GM23338 (cell line): ENCODE data around the gene APC.

Experiments
- CREB1 ChIP-seq: fragments of 250-450 bp; sonication (Bioruptor Pico); IDR thresholded peaks from 2 replicates; pipeline ENCODE4 v1.5.0; 2020; ENCODE audit warnings: low read depth, mild to moderate bottlenecking, moderate library complexity
- CTCF ChIP-seq, 2 experiments: fragments of 200-600 bp in 1 of 2; sonication (generic) in 1 of 2; conservative IDR thresholded peaks; 2 replicates each; pipeline versions ENCODE4 v1.5.1 to v1.6.1; 2016 to 2017; ENCODE audit warnings: antibody characterized with exemption in 2 of 2, low read depth in 2 of 2, mild to moderate bottlenecking in 2 of 2, moderate library complexity in 1 of 2
- ETS1 ChIP-seq: IDR thresholded peaks from 2 replicates; pipeline ENCODE4 v1.6.1; 2016; ENCODE audit warnings: antibody characterized with exemption
- EZH2 ChIP-seq: fragments of 200-600 bp; sonication (generic); IDR thresholded peaks from one replicate; pipeline ENCODE4 v1.8.0; 2017; ENCODE audit warnings: antibody characterized with exemption, mild to moderate bottlenecking, low read depth; ENCODE audit not compliant: unreplicated experiment
- EZH2phosphoT487 ChIP-seq: fragments of 200-600 bp; sonication (generic); IDR thresholded peaks from one replicate; pipeline ENCODE4 v1.8.1; 2018; ENCODE audit warnings: antibody characterized with exemption; ENCODE audit not compliant: unreplicated experiment
- JUNB ChIP-seq: IDR thresholded peaks from one replicate; pipeline ENCODE4 v1.6.1; 2016; ENCODE audit warnings: antibody characterized with exemption; ENCODE audit not compliant: unreplicated experiment
- POLR2AphosphoS5 ChIP-seq: IDR thresholded peaks from 2 replicates; pipeline ENCODE4 v1.6.1; 2016; ENCODE audit warnings: antibody characterized with exemption, low read depth
- REST ChIP-seq: IDR thresholded peaks from one replicate; pipeline ENCODE4 v1.6.1; 2018; ENCODE audit warnings: antibody characterized with exemption; ENCODE audit not compliant: unreplicated experiment
- STAT1 ChIP-seq: IDR thresholded peaks from one replicate; pipeline ENCODE4 v1.6.1; 2016; ENCODE audit warnings: antibody characterized with exemption; ENCODE audit not compliant: unreplicated experiment
- ZNF331 ChIP-seq: fragments of 250-450 bp; sonication (Bioruptor Pico); IDR thresholded peaks from 2 replicates; pipeline ENCODE4 v1.5.0; 2020; ENCODE audit warnings: low read depth, mild to moderate bottlenecking, moderate library complexity
- ZNF462 ChIP-seq: fragments of 250-450 bp; sonication (Bioruptor Pico); IDR thresholded peaks from 2 replicates; pipeline ENCODE4 v1.5.0; 2020; ENCODE audit warnings: mild to moderate bottlenecking, moderate library complexity

GRCh38 chr5:112854651-112855050 is 117.0 kb downstream of the APC start:
- TF ChIP-seq CTCF (conservative IDR thresholded peaks at IDR 0.05; ENCODE audit: low read depth in 2 of 2) (0 out of 4 replicates have a peak, but pooled peaks of 1 of the 2 experiments have one; percentile 11), POLR2AphosphoS5 (no peak), REST (no peak), STAT1 (no peak), EZH2phosphoT487 (no peak), ZNF462 (CRISPR knock-in tag) (no peak), EZH2 (no peak), CREB1 (CRISPR knock-in tag) (no peak), ZNF331 (CRISPR knock-in tag) (no peak), JUNB (no peak), ETS1 (no peak)
